Testis (tissue), 3 donors: ENCODE data around the gene COL5A1. TPM values are rescaled to one million over a fixed set of nuclear protein-coding genes. Genes with fewer than 3 reads are reported as not detected.

Source experiments
- DNase-seq: peaks from one replicate; pipeline ENCODE4 v3.0.0-alpha.2; 2019
- H3K27ac ChIP-seq, 2 donors: fragments of 200-600 bp; sonication (generic); one replicate each; pipeline ENCODE4 v1.5.1; 2019
- H3K27me3 ChIP-seq: fragments of 200-600 bp; sonication (generic); one replicate; pipeline ENCODE4 v1.5.1; 2019
- H3K36me3 ChIP-seq: fragments of 200-600 bp; sonication (generic); one replicate; pipeline ENCODE4 v1.5.1; 2017; ENCODE audit warnings: low read depth; ENCODE audit errors: missing control alignments
- H3K4me1 ChIP-seq: fragments of 200-600 bp; sonication (generic); one replicate; pipeline ENCODE4 v1.5.1; 2019
- H3K4me3 ChIP-seq, 2 donors: fragments of 200-600 bp; sonication (generic); one replicate each; pipeline ENCODE4 v1.5.1; 2017 to 2019
- H3K9me3 ChIP-seq: fragments of 200-600 bp; sonication (generic); one replicate; pipeline ENCODE4 v1.5.1; 2017
- POLR2A ChIP-seq: fragments of 450-650 bp; IDR thresholded peaks from one replicate; pipeline ENCODE4 v1.6.1; 2017; ENCODE audit warnings: antibody characterized with exemption, mild to moderate bottlenecking, moderate library complexity
- WGBS, 2 donors: methylation state at CpG; one replicate each; pipeline ENCODE4 v1.1.5; 2018; 5-methylcytosine and 5-hydroxymethylcytosine counted together
- intact Hi-C: fragments of 100-400 bp; cut with DNase I; formaldehyde crosslinking; loops from one replicate; pipeline ENCODE4 v1.15.1; 2023; ENCODE audit warnings: low total_unique reads
- polyA plus RNA-seq: library from polyadenylated mRNA; stranded (reverse); fragments of 350-450 nt; fragmentation: Illumina TruSeq; extraction: RNeasy Lipid Tissue Mini Kit (QIAGEN cat#74804); gene quantifications from one replicate; pipeline ENCODE4 v1.2.3, GENCODE V29; 2014; ENCODE audit warnings: low read depth, low replicate concordance; ENCODE audit not compliant: insufficient read depth
- total RNA-seq, 2 donors: library from RNA; depleted of rRNA; stranded (reverse); fragments of >200 nt; gene quantifications; one replicate each; pipeline ENCODE4 v1.2.3, GENCODE V29; 2016
- TF ChIP-seq, protein P1 (sequence below), 3 experiments: fragments of 450-650 bp in 2 of 3; fragments of 200-600 bp in 1 of 3; sonication (generic) in 1 of 3; IDR thresholded peaks; one replicate each; pipeline ENCODE4 v1.5.1; 2016 to 2019; ENCODE audit warnings: antibody characterized with exemption in 3 of 3, mild to moderate bottlenecking in 2 of 3, moderate library complexity in 1 of 3

Gene COL5A1
- total and polyA plus RNA-seq, 3 donors from 2014 or later, result 18.5 to 34.3 (median 20.8) TPM

DNA sequence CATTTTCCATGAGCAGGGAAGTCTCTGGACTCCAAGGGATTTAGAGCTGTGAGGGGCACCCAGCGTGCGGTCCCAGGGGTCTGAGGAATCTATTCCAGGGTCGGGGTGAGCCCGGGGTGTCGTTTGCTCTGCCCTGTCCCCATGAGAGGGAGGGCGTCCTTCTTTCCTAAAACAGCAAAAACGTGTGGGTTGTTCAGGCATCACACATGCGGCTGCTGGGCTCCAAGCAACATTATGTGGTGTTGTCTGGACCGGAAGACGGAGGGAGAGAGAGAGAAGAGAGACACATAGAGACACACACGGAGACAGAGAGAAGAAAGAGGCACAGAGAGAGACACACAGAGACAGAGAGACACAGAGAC is 42.7 kb upstream of the COL5A1 start:
- intact Hi-C loops, result no loop called here
- no peak for TF ChIP-seq POLR2A
- TF ChIP-seq, protein P1, sequence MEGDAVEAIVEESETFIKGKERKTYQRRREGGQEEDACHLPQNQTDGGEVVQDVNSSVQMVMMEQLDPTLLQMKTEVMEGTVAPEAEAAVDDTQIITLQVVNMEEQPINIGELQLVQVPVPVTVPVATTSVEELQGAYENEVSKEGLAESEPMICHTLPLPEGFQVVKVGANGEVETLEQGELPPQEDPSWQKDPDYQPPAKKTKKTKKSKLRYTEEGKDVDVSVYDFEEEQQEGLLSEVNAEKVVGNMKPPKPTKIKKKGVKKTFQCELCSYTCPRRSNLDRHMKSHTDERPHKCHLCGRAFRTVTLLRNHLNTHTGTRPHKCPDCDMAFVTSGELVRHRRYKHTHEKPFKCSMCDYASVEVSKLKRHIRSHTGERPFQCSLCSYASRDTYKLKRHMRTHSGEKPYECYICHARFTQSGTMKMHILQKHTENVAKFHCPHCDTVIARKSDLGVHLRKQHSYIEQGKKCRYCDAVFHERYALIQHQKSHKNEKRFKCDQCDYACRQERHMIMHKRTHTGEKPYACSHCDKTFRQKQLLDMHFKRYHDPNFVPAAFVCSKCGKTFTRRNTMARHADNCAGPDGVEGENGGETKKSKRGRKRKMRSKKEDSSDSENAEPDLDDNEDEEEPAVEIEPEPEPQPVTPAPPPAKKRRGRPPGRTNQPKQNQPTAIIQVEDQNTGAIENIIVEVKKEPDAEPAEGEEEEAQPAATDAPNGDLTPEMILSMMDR (IDR thresholded peaks at IDR 0.05), result no peak
- DNase-seq, result peak; percentile 9
- Histone ChIP-seq H3K9me3 (no peaks in the 10 kb centered on the region), H3K4me3 (no peak overlapping the region), H3K27ac (no peak overlapping the region), H3K36me3 (no peaks in the 10 kb centered on the region), H3K27me3 (no peaks in the 10 kb centered on the region), H3K4me1 (no peaks in the 10 kb centered on the region)
- 68 to 71% methylated on average over 11 of the region's 11 CpGs for WGBS, 2 donors

DNA sequence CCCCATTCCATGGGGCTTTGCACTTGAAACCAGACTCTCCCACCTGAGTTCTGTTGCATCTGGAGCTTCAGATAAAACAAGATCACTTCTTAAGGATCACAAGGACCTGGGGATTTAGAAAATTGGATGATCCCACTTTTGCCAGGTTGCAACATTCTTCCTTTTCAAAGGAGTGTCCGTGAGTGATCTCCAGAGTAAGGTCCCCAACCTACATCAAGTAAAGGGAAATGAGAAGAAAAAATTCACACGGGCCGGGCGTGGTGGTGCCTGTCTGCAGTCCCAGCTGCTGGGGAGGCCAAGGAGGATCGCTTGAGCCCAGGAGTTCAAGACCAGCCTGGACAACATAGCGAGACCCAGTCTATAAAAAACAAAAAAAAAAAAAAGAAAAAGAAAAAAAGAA is 41.2 kb upstream of the COL5A1 start:
- Histone ChIP-seq H3K4me1 (no peaks in the 10 kb centered on the region), H3K27me3 (no peaks in the 10 kb centered on the region), H3K4me3 (no peak overlapping the region), H3K36me3 (no peaks in the 10 kb centered on the region), H3K27ac (no peak overlapping the region), H3K9me3 (no peaks in the 10 kb centered on the region)
- WGBS, 2 donors, result 80 to 93% methylated on average over 6 of the region's 6 CpGs
- peak; percentile 2 for DNase-seq
- TF ChIP-seq, protein P1 (IDR thresholded peaks at IDR 0.05), result no peak
- no peak for TF ChIP-seq POLR2A
- intact Hi-C loops, result no loop called here

DNA sequence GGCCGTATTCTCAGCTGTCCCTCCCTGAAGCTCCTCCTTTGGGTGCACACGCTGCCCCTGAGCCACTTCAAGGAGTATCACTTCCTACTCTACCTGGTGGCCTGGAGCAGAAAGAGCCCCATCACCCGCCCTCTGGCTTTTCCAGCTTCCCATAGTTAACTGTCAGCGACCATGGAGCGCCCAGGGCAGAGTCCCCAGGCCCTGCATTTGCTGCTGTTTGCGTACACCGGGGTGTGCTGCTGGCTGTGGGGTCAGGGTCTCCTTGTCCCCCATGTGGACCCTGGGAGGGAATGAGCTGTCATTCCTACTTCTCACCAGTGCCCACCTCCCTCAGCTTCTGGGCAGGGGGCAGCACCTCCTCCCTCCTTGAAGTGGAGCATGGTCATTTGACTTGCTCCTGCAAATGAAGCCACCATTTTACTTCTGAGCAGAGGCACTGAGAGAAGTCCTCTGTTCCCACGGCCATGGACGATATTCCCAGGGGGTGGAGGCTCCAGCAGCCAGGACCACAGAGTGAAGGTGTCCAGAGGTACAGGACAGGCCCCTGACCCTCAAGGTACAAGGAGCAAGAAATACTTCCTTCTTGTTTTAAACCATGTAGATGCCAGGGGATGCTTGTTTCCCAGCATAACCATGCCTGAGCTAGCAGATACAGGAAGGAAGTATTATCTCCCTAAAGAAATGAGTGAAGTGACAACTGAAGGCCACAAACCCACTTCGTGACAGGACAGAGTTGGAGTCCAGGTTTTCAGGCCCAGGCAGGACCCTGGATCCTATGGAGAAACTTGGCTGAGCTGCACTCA is 40.6 kb upstream of the COL5A1 start:
- Histone ChIP-seq H3K4me1 (no peaks in the 10 kb centered on the region), H3K9me3 (no peaks in the 10 kb centered on the region), H3K4me3 (no peak overlapping the region), H3K27ac (no peak overlapping the region), H3K36me3 (no peaks in the 10 kb centered on the region), H3K27me3 (no peaks in the 10 kb centered on the region)
- intact Hi-C loops, result no loop called here
- 94% methylated on average over 8 to 10 of the region's 10 CpGs for WGBS, 2 donors
- peak; percentile 2 for DNase-seq
- TF ChIP-seq, protein P1 (IDR thresholded peaks at IDR 0.05), result no peak
- no peak for TF ChIP-seq POLR2A

DNA sequence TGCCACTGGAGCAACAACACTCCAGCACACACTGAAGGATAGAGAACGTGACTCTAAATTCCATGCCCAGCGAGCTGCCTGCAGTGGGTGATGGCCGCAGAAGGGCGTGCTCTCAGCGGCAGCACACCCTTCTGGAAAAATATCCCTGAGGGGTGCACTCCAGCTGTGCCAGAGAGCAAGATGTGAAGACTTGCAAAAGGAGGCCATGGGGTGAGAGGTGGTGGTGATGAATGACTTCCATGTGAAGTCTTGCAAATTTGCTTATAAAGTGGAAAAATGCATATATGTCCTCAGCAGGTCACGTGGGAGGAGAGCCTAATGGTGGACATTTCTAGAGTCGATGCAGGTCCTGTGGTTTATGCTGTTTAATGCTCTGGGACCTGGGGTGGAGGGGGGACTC is 39.8 kb upstream of the COL5A1 start:
- no peak for TF ChIP-seq POLR2A
- TF ChIP-seq, protein P1 (IDR thresholded peaks at IDR 0.05), result no peak
- Histone ChIP-seq H3K4me1 (no peaks in the 10 kb centered on the region), H3K36me3 (no peaks in the 10 kb centered on the region), H3K9me3 (no peaks in the 10 kb centered on the region), H3K4me3 (no peak overlapping the region), H3K27ac (no peak overlapping the region), H3K27me3 (no peaks in the 10 kb centered on the region)
- DNase-seq, result peak; percentile 5
- intact Hi-C loops, result no loop called here
- WGBS, 2 donors, result 95 to 97% methylated on average over 7 of the region's 7 CpGs
